BE2C (cell line): ENCODE results near the gene CHSY3.
A peak's percentile ranks its signal among the peaks of the same experiment; 100 is the strongest.

Source experiments
- DNase-seq: peaks from one replicate; pipeline ENCODE4 v3.0.0-alpha.2; 2020
- H3K27me3 ChIP-seq: fragments of 250-450 bp; sonication (Bioruptor Pico); 2 replicates; pipeline ENCODE4 v1.5.1; 2020; ENCODE audit warnings: mild to moderate bottlenecking
- H3K36me3 ChIP-seq: fragments of 250-450 bp; sonication (Bioruptor Pico); 2 replicates; pipeline ENCODE4 v1.5.1; 2020; ENCODE audit warnings: mild to moderate bottlenecking
- H3K4me1 ChIP-seq: fragments of 250-450 bp; sonication (Bioruptor Pico); 2 replicates; pipeline ENCODE4 v1.5.1; 2020
- H3K4me3 ChIP-seq: 2 replicates; pipeline ENCODE4 v1.5.1; 2011; ENCODE audit warnings: low read depth, low read length
- H3K9me3 ChIP-seq: fragments of 250-450 bp; sonication (Bioruptor Pico); 2 replicates; pipeline ENCODE4 v1.5.1; 2020
- CTCF ChIP-seq: IDR thresholded peaks from 2 replicates; pipeline ENCODE4 v1.5.1; 2012; ENCODE audit warnings: mild to moderate bottlenecking, low read depth, low read length

CHSY3 gene

GRCh38 chr5:130102375-130102774 lies 198.1 kb downstream of the CHSY3 start:
- Histone ChIP-seq H3K4me3 (no peak overlapping the region), H3K36me3 (no peaks in the 10 kb centered on the region), H3K9me3 (no peaks in the 10 kb centered on the region), H3K27me3 (no peaks in the 10 kb centered on the region), H3K4me1 (no peaks in the 10 kb centered on the region)
- no peak for DNase-seq
- TF ChIP-seq CTCF: no peak

DNA sequence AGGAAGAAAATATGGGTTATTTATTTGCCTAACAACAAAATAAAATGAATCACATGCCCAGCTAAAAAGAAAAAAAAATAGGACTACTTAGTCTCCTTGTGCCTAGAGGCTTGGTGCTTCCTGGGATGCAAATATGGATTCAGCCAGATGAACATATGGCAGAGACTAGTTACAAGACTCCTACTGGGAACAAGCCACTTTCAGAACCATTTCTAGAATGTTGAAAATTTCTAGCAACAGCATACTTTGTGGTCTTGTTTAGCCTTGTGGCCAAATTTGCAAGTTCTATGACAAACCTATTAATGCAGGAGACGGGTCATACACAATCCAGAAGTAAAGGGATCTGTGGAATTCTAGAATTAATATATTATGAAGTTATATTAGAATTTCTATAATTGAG lies 198.7 kb downstream of the CHSY3 start:
- no peaks in the 10 kb centered on the region for H3K4me1 ChIP-seq
- no peaks in the 10 kb centered on the region for H3K9me3 ChIP-seq
- no peak for TF ChIP-seq CTCF
- DNase-seq: no peak
- H3K4me3 ChIP-seq: no peak overlapping the region
- H3K36me3 ChIP-seq: no peaks in the 10 kb centered on the region
- H3K27me3 ChIP-seq: no peaks in the 10 kb centered on the region

DNA sequence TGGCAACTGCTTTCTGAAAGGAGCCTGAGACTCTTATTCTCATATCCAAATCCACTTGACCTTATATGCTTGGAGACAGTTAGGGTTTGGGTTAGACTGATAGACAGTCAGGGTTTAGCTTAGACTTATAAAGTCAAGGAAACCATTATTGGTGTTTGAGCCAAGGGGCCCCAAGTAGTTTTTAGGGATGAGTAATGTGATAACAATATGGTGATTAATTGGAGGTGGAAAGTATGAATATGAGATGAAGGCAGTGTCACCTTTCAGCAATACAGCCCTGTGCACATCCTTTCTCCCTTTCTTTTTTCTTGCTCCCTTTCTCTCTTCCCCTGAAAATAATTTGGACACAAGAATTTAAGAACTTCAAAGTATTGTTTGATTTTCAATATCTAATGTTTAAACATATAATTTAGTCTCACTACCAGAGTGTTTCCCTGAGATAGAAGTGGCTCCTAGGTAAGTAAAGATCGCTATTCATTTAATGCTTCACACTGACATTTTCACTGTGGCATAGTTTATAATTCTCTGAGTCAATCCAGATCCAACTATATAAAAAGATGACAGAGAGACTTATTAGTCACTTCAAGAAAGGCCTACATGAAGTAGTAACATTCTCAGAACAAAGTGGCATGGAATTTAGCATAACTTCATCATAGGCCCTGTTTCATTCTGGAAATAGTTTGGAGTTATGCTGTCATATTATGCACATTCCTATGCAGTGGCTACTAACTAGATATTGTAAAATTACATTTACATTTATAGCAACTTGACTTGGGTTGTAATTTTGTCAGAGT lies 200.8 kb downstream of the CHSY3 start:
- no peak for DNase-seq
- no peak for TF ChIP-seq CTCF
- no peaks in the 10 kb centered on the region for H3K36me3 ChIP-seq

GRCh38 chr5:130106480-130106879 lies 202.2 kb downstream of the CHSY3 start:
- Histone ChIP-seq H3K9me3 (no peaks in the 10 kb centered on the region), H3K4me1 (no peaks in the 10 kb centered on the region), H3K36me3 (no peaks in the 10 kb centered on the region), H3K4me3 (no peak overlapping the region), H3K27me3 (0 out of 2 replicates have a peak, but pooled peaks cover 2% of the 10 kb centered on the region)
- TF ChIP-seq CTCF: no peak
- no peak for DNase-seq

More for the DNA sequence above, 200.8 kb downstream of the CHSY3 start:
- Histone ChIP-seq H3K27me3 (no peaks in the 10 kb centered on the region), H3K9me3 (no peaks in the 10 kb centered on the region), H3K4me3 (no peak overlapping the region), H3K4me1 (no peaks in the 10 kb centered on the region)

DNA sequence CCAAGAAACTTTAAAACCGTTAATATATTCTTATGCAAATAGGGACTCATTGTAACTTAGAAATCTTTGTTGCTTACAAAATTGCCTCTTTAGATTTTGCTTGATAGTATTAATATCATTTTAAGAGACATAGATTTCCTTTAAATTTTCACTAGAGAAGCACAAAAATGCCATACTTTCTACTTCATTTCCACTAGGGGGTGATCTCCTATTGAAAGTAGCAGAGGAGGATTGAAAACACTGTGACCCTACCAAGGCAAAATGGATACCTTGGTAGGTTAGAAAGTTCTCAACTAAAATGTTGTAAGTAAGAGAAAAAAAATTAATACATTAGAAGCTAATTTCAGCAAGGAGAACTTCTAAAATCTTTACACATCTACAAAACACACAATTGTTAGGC lies 204.9 kb downstream of the CHSY3 start:
- Histone ChIP-seq H3K4me1 (no peaks in the 10 kb centered on the region), H3K36me3 (no peaks in the 10 kb centered on the region), H3K9me3 (no peaks in the 10 kb centered on the region), H3K4me3 (no peak overlapping the region), H3K27me3 (peaks cover 13% of the 10 kb centered on the region; the same call in 1 of the 2 replicates)
- TF ChIP-seq CTCF: peak; percentile 71
- no peak for DNase-seq

DNA sequence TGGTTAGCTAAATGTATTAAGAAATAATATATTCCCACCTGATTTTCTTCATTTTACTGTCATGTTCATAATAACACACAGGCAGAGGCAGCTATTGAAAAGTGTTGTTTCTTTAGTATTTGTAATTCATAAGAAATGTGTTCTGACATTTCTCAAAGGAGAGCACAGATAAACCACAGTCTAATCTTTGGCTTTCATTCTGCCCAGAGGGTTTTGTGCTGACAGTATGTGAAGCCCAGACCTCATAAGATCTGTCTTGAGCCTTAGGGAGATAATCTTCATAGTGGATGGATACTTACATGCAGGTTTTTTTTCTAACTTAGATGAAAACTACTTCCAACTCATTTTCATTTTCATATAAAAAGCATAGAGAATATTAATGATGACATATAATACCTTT lies 206.1 kb downstream of the CHSY3 start:
- peaks cover 13% of the 10 kb centered on the region; the same call in 1 of the 2 replicates for H3K27me3 ChIP-seq

More for the DNA sequence above, 206.1 kb downstream of the CHSY3 start:
- Histone ChIP-seq H3K4me1 (no peaks in the 10 kb centered on the region), H3K36me3 (no peaks in the 10 kb centered on the region), H3K4me3 (no peak overlapping the region), H3K9me3 (no peaks in the 10 kb centered on the region)
- no peak for DNase-seq
- no peak for TF ChIP-seq CTCF
